GM12872 (cell line): ENCODE measurements around the gene MAK.

Experiments used
- TF ChIP-seq, protein P1 (sequence below): IDR thresholded peaks from 3 replicates; pipeline ENCODE4 v1.5.1; 2011; ENCODE audit warnings: low read depth, mild to moderate bottlenecking, low read length, moderate library complexity; ENCODE audit not compliant: insufficient read depth

The MAK gene

DNA sequence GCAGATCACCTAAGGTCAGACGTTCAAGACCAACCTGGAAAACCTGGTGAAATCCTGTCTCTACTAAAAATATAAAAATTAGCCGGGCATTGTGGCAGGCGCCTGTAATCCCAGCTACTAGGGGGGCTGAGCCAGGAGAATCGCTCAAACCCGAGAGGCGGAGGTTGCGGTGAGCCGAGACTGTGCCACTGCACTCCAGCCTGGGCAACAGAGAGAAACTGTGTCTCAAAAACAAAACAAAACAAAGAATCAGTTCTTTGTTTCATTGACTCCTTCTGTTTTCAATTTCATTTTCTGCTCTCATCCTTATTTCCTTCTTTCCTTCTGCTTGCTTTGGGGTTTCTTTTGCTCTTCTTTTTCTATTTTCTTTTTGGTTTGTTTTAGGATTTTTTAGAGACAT lies 124.4 kb downstream of the MAK start:
- TF ChIP-seq, protein P1, sequence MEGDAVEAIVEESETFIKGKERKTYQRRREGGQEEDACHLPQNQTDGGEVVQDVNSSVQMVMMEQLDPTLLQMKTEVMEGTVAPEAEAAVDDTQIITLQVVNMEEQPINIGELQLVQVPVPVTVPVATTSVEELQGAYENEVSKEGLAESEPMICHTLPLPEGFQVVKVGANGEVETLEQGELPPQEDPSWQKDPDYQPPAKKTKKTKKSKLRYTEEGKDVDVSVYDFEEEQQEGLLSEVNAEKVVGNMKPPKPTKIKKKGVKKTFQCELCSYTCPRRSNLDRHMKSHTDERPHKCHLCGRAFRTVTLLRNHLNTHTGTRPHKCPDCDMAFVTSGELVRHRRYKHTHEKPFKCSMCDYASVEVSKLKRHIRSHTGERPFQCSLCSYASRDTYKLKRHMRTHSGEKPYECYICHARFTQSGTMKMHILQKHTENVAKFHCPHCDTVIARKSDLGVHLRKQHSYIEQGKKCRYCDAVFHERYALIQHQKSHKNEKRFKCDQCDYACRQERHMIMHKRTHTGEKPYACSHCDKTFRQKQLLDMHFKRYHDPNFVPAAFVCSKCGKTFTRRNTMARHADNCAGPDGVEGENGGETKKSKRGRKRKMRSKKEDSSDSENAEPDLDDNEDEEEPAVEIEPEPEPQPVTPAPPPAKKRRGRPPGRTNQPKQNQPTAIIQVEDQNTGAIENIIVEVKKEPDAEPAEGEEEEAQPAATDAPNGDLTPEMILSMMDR = no peak
